NCI-H748 treated with DMSO at 0.1 percent for 48 hours (cell line): ENCODE measurements around the gene RBFA.

Experiments
- DNase-seq: peaks from one replicate; lab custom pipeline; 2025; lab: John Stamatoyannopoulos, UW

The RBFA gene

GRCh38 chr18:80029690-80030089, 4.5 kb upstream of the RBFA start:
- no peak for DNase-seq

- DNase-seq, result no peak
Observed at GRCh38 chr18:80033181-80034067, 810 bp upstream of the RBFA start.

GRCh38 chr18:80034852-80035406, 695 bp downstream of the RBFA start:
- DNase-seq, result no peak

GRCh38 chr18:80035997-80036396, 1.8 kb downstream of the RBFA start:
- no peak for DNase-seq

GRCh38 chr18:80037300-80037699, 3.1 kb downstream of the RBFA start:
- DNase-seq, result no peak

- no peak for DNase-seq
Observed at GRCh38 chr18:80037869-80038630, 3.8 kb downstream of the RBFA start.

GRCh38 chr18:80040515-80040914, 6.3 kb downstream of the RBFA start:
- DNase-seq, result no peak

- no peak for DNase-seq
Observed at GRCh38 chr18:80041424-80041823, 7.2 kb downstream of the RBFA start.

- no peak for DNase-seq
Observed at GRCh38 chr18:80042785-80043184, 8.6 kb downstream of the RBFA start.

GRCh38 chr18:80044072-80044471, 9.8 kb downstream of the RBFA start:
- DNase-seq, result no peak

- no peak for DNase-seq
Observed at GRCh38 chr18:80046011-80046410, 11.8 kb downstream of the RBFA start.

GRCh38 chr18:80046431-80046830, 12.2 kb downstream of the RBFA start:
- DNase-seq, result no peak

GRCh38 chr18:80046961-80047541, 12.8 kb downstream of the RBFA start:
- no peak for DNase-seq

- no peak for DNase-seq
Observed at GRCh38 chr18:80050797-80051196, 16.6 kb downstream of the RBFA start.

GRCh38 chr18:80056095-80056494, 21.9 kb downstream of the RBFA start:
- DNase-seq, result no peak

- no peak for DNase-seq
Observed at GRCh38 chr18:80059945-80060344, 25.7 kb downstream of the RBFA start.

GRCh38 chr18:80065705-80066104, 31.5 kb downstream of the RBFA start:
- no peak for DNase-seq

- no peak for DNase-seq
Observed at GRCh38 chr18:80067321-80067720, 33.1 kb downstream of the RBFA start.

- DNase-seq, result no peak
Observed at GRCh38 chr18:80067897-80068296, 33.7 kb downstream of the RBFA start.

GRCh38 chr18:80068571-80069272, 34.5 kb downstream of the RBFA start:
- no peak for DNase-seq

- DNase-seq, result no peak
Observed at GRCh38 chr18:80070825-80071224, 36.6 kb downstream of the RBFA start.

- no peak for DNase-seq
Observed at GRCh38 chr18:80074183-80074582, 39.9 kb downstream of the RBFA start.
